PFSK-1 (cell line): ENCODE results near the gene DCAF11.

ENCODE experiments used
- FOXP2 ChIP-seq: optimal IDR thresholded peaks from 2 replicates; pipeline ENCODE3; 2011; ENCODE audit warnings: borderline replicate concordance, control low read depth, inconsistent platforms; ENCODE audit not compliant: insufficient read depth; ENCODE audit errors: extremely low read length, extremely low read depth
- POLR2AphosphoS5 ChIP-seq: IDR thresholded peaks from 2 replicates; pipeline ENCODE4 v1.6.1; 2012; ENCODE audit warnings: low read depth, mild to moderate bottlenecking, control low read depth, low read length, moderate library complexity
- REST ChIP-seq, 2 experiments: IDR thresholded peaks; 2 replicates each; pipeline versions ENCODE4 v1.6.1 to v1.8.0; 2011 to 2012; ENCODE audit warnings: low read depth in 2 of 2, low read length in 2 of 2, control low read depth in 1 of 2, inconsistent platforms in 1 of 2, mild to moderate bottlenecking in 1 of 2, moderate library complexity in 1 of 2; ENCODE audit not compliant: insufficient read depth in 1 of 2
- SIN3A ChIP-seq: IDR thresholded peaks from 2 replicates; pipeline ENCODE4 v1.6.1; 2012; ENCODE audit warnings: mild to moderate bottlenecking, low read length, moderate library complexity, borderline replicate concordance; ENCODE audit not compliant: insufficient read depth
- TAF1 ChIP-seq: IDR thresholded peaks from 2 replicates; pipeline ENCODE4 v1.6.1; 2012; ENCODE audit warnings: low read length, control low read depth, borderline replicate concordance; ENCODE audit not compliant: insufficient read depth

DCAF11 gene

GRCh38 chr14:24113379-24113800 lies 1.2 kb upstream of the DCAF11 start:
- no peak for TF ChIP-seq FOXP2
- TF ChIP-seq POLR2AphosphoS5 = no peak
- no peak for TF ChIP-seq SIN3A
- TF ChIP-seq REST (IDR thresholded peaks at IDR 0.05; ENCODE audit: insufficient read depth in 1 of 2, low read depth in 2 of 2, low read length in 2 of 2) = no peak
- no peak for TF ChIP-seq TAF1

- TF ChIP-seq FOXP2 (no peak), REST (IDR thresholded peaks at IDR 0.05; ENCODE audit: insufficient read depth in 1 of 2, low read depth in 2 of 2, low read length in 2 of 2) (no peak), SIN3A (peak; percentile 64; the same call in 1 of the 2 replicates), POLR2AphosphoS5 (peak; percentile 65), TAF1 (peak; percentile 48; the same call in 1 of the 2 replicates)
Observed at GRCh38 chr14:24113801-24114531, 611 bp upstream of the DCAF11 start.

DNA sequence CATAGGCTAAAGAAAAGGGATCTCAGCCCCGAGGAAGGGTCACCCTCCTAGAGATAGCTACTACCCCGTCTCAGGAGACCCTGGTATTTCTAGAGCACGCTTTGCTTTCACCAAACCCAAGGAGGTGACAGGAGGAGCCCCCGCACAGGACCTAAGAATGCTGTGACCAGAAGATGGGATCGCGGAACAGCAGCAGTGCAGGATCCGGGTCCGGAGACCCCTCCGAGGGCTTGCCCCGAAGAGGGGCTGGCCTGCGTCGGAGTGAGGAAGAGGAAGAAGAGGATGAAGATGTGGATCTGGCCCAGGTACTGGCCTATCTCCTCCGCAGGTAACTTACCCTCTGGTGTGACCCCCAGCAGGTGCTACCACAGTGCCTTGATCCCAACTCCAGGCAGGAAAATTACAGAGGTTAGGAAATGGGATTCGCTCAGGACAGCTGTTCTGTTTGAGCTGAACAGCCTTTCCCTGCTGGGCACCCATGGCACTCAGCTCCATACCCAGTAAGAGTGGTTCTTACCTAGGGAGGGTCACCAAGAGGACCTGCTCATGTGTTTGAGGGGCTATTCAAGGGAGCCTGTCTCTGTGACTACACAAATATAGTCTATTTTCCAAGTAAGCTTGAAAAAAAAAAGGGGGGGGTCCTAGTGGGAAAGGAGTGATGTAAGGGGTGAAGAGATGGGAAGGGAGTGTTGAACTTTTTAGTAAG lies 998 bp downstream of the DCAF11 start:
- TF ChIP-seq TAF1 (no peak), REST (IDR thresholded peaks at IDR 0.05; ENCODE audit: insufficient read depth in 1 of 2, low read depth in 2 of 2, low read length in 2 of 2) (no peak), POLR2AphosphoS5 (no peak), SIN3A (no peak), FOXP2 (no peak)

DNA sequence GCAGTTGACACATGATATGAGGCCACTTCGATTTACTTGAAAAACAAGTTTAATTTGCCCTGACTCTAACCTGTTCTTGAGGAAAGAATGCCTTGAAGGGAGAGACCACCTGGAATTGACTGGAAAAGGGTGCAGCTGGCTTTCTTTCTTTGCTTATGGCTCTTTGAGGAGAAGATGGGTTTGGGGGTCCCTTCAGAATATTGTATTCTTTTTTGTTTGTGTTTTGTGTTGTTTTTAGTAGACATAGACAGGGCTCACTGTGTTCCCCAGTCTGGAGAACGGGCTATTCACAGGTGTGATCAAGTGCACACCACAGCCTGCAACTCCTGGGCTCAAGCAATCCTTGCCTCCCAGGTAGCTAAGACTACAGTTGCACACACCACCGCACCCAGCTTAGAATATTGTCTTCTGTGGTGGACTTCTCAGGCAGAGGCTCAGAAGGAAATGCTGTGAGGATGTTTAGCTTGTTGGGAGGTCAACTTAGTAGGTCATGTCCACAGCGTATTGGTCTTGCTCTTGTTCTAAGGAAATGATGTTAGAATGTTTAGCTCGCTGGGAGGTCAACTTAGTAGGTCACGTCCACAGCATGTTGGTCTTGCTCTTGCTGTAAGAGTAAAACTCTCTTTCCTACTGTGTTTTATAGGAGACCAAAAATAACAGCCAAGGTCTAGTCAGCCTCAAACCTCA lies 1.7 kb downstream of the DCAF11 start:
- TF ChIP-seq FOXP2 = no peak
- TF ChIP-seq POLR2AphosphoS5 = no peak
- no peak for TF ChIP-seq TAF1
- TF ChIP-seq REST (IDR thresholded peaks at IDR 0.05; ENCODE audit: insufficient read depth in 1 of 2, low read depth in 2 of 2, low read length in 2 of 2) = no peak
- no peak for TF ChIP-seq SIN3A
